A673 (cell line): ENCODE data around the gene PPFIBP1. TPM values are rescaled to one million over a fixed set of nuclear protein-coding genes. Genes with fewer than 3 reads are reported as not detected.

ENCODE experiments used
- BruUV-seq: library from RNA; stranded (reverse); fragments of 400-500 nt; replicated peaks from 2 replicates; lab custom pipeline; 2021; lab: Mats Ljungman, UMichigan
- CTCF ChIA-PET: fragments of 300-600 bp; sonication (Branson Sonifier 250); formaldehyde crosslinking; loops from one replicate; lab custom pipeline; 2022; ENCODE audit warnings: antibody characterized with exemption; lab: Charles Lee
- POLR2A ChIA-PET: fragments of 300-600 bp; sonication (Branson Sonifier 250); formaldehyde crosslinking; loops from one replicate; lab custom pipeline; 2022; ENCODE audit warnings: antibody characterized with exemption; ENCODE audit not compliant: low non-redundant PET; lab: Charles Lee
- DNase-seq: peaks from one replicate; pipeline ENCODE4 v3.0.0-alpha.2; 2015; ENCODE audit warnings: low spot score
- H3K27ac ChIP-seq: fragments of 200-600 bp; sonication (generic); 2 replicates; pipeline ENCODE4 v1.5.1; 2016; ENCODE audit warnings: mixed run types, low read depth, mild to moderate bottlenecking, mixed read lengths, antibody characterized with exemption, low read length; ENCODE audit not compliant: poor library complexity, severe bottlenecking
- H3K27me3 ChIP-seq: fragments of 200-600 bp; sonication (generic); replicated peaks from 2 replicates; pipeline ENCODE4 v1.6.1; 2017; ENCODE audit warnings: mixed run types, low read depth, mild to moderate bottlenecking, mixed read lengths, antibody characterized with exemption, low read length; ENCODE audit not compliant: insufficient read depth, poor library complexity
- H3K36me3 ChIP-seq: fragments of 200-600 bp; sonication (generic); 2 replicates; pipeline ENCODE4 v1.6.1; 2016; ENCODE audit warnings: mixed run types, mild to moderate bottlenecking, mixed read lengths, antibody characterized with exemption, low read length; ENCODE audit not compliant: insufficient read depth, poor library complexity, severe bottlenecking
- H3K4me1 ChIP-seq: fragments of 200-600 bp; sonication (generic); 2 replicates; pipeline ENCODE4 v1.6.1; 2017; ENCODE audit warnings: mixed run types, mild to moderate bottlenecking, mixed read lengths, antibody characterized with exemption, low read length; ENCODE audit not compliant: insufficient read depth, poor library complexity, severe bottlenecking
- H3K4me3 ChIP-seq: fragments of 200-600 bp; sonication (generic); 2 replicates; pipeline ENCODE4 v1.5.1; 2016; ENCODE audit warnings: low read depth, mixed run types, mild to moderate bottlenecking, mixed read lengths, low read length; ENCODE audit not compliant: poor library complexity, severe bottlenecking
- H3K9me3 ChIP-seq: fragments of 200-600 bp; sonication (generic); 2 replicates; pipeline ENCODE4 v1.6.1; 2016; ENCODE audit warnings: mixed run types, low read depth, mild to moderate bottlenecking, mixed read lengths, antibody characterized with exemption, low read length; ENCODE audit not compliant: poor library complexity, severe bottlenecking
- EZH2 ChIP-seq: fragments of 200-600 bp; sonication (generic); IDR thresholded peaks from 2 replicates; pipeline ENCODE4 v1.6.1; 2017; ENCODE audit warnings: borderline replicate concordance, low read depth, mild to moderate bottlenecking, mixed read lengths, antibody characterized with exemption, low read length; ENCODE audit not compliant: poor library complexity, severe bottlenecking
- intact Hi-C: fragments of 100-400 bp; cut with micrococcal nuclease; formaldehyde crosslinking; loops from one replicate; pipeline ENCODE4 v1.10.0; 2022; ENCODE audit not compliant: unreplicated experiment
- total RNA-seq: library from RNA; stranded (reverse); gene quantifications from 2 replicates; pipeline ENCODE4 v1.2.3, GENCODE V29; 2021
- TF ChIP-seq, protein P1 (sequence below): fragments of 300-800, 200-600 bp; sonication (generic); conservative IDR thresholded peaks from 2 replicates; pipeline ENCODE4 v1.5.1; 2017; ENCODE audit warnings: low read depth, mild to moderate bottlenecking, antibody characterized with exemption, low read length, moderate library complexity, mixed read lengths

The PPFIBP1 gene
- total RNA-seq, 1 experiment from 2014 or later: 41.2 TPM

DNA sequence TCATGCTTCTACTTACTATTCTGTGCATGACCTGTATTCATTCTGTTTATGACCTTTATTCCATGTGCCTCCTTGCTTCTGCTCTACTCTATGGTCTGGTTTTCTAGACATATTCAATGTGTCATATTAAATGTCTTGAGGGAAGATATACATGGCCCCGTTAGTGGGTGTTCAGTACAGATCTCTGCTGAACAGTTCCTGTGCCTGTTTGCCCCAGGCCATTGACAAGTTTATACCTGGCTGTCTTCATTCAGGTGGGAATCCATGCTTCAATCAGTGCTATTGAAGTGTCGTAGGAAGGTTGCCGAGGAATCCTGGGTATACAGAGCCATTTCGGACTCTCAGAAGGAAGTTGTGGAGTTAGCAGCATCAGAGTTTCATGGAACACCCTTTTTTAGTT lies 7.4 kb upstream of the PPFIBP1 start:
- ChIA-PET CTCF (no interaction called here), POLR2A (no interaction called here)
- H3K4me1 ChIP-seq: peaks cover 12% of the 10 kb centered on the region
- intact Hi-C loops: no loop called here
- H3K27me3 ChIP-seq: no peaks in the 10 kb centered on the region
- H3K36me3 ChIP-seq: no peaks in the 10 kb centered on the region
- no TSS peak for BruUV-seq
- H3K9me3 ChIP-seq: no peaks in the 10 kb centered on the region
- TF ChIP-seq, protein P1, sequence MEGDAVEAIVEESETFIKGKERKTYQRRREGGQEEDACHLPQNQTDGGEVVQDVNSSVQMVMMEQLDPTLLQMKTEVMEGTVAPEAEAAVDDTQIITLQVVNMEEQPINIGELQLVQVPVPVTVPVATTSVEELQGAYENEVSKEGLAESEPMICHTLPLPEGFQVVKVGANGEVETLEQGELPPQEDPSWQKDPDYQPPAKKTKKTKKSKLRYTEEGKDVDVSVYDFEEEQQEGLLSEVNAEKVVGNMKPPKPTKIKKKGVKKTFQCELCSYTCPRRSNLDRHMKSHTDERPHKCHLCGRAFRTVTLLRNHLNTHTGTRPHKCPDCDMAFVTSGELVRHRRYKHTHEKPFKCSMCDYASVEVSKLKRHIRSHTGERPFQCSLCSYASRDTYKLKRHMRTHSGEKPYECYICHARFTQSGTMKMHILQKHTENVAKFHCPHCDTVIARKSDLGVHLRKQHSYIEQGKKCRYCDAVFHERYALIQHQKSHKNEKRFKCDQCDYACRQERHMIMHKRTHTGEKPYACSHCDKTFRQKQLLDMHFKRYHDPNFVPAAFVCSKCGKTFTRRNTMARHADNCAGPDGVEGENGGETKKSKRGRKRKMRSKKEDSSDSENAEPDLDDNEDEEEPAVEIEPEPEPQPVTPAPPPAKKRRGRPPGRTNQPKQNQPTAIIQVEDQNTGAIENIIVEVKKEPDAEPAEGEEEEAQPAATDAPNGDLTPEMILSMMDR: no peak
- no peak for TF ChIP-seq EZH2
- no peak overlapping the region for H3K27ac ChIP-seq
- no peak overlapping the region for H3K4me3 ChIP-seq
- DNase-seq: no peak

DNA sequence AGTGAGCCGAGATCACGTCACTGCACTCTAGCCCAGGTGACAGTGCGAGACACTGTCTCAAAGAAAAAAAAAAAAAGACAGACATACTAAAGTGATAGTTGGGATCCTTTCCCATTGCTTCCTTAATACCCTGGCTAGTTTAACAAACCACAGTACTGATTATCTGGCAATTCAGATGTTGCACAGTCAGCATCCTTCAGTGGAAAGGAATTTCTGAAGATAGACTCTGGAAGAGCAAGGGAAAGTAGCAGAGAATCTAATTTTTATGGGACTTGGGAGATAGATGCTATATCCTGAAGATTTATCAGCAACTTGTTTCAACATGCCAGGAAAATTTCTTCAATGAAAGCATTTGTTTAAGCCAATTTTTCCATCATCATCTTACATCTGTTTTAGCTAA lies 6.5 kb upstream of the PPFIBP1 start:
- Histone ChIP-seq H3K27me3 (no peaks in the 10 kb centered on the region), H3K36me3 (no peaks in the 10 kb centered on the region), H3K9me3 (no peaks in the 10 kb centered on the region), H3K4me1 (peaks cover 14% of the 10 kb centered on the region), H3K27ac (no peak overlapping the region), H3K4me3 (no peak overlapping the region)
- DNase-seq: no peak
- TF ChIP-seq EZH2: no peak
- TF ChIP-seq, protein P1: no peak
- intact Hi-C loops: no loop called here
- ChIA-PET CTCF (no interaction called here), POLR2A (no interaction called here)
- no TSS peak for BruUV-seq

DNA sequence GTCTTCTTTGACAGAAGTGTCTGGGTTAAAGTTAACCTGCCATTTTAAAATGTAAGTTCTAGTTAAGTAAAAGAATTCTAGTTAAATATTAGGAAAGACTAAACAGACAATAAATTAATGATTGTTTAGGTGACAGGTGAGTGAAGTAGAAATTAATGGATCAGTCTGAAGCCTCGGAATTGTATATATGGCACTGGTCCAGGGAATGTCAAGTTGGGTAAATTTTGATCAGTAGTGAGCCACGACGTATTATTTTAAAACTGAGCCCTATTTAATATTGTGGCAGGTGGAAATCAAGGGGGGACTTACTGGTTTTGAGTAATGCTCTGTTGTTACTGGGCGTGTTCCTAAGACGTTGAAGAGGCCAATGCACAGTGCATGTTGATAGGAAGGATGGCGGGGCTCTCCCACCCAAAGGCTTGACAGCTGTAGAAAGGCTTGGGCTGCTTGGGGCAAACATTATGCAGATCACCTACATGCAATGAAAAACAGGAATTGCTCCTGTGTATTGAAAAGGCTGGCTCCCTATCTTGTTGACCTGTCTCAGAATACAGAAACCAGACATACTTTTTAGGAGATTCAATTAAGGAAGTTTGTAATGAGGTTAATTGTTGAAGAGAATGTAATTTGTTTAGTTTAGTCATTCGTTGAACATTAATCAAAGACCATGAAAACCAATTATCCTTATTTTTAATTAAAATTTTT lies 5.9 kb upstream of the PPFIBP1 start:
- intact Hi-C loops: no loop called here
- CTCF ChIA-PET: no interaction called here

More for the DNA sequence above, 5.9 kb upstream of the PPFIBP1 start:
- DNase-seq: no peak
- POLR2A ChIA-PET: no interaction called here
- Histone ChIP-seq H3K27me3 (no peaks in the 10 kb centered on the region), H3K9me3 (no peaks in the 10 kb centered on the region), H3K4me1 (peaks cover 19% of the 10 kb centered on the region), H3K27ac (no peak overlapping the region), H3K4me3 (no peak overlapping the region), H3K36me3 (no peaks in the 10 kb centered on the region)
- BruUV-seq: no TSS peak
- TF ChIP-seq, protein P1: no peak
- no peak for TF ChIP-seq EZH2
